ENCODE data around the gene AQP12B.

The AQP12B gene

GRCh38 chr2:240705204-240705791 lies 22.6 kb upstream of the AQP12B start:
- Histone ChIP-seq H3K79me2 (ENCODE audit: insufficient read depth, low read depth) (no peaks in the 10 kb centered on the region), H3K4me2 (no peak overlapping the region), H4K20me1 (ENCODE audit: insufficient read depth) (no peaks in the 10 kb centered on the region), H3K27me3 (ENCODE audit: insufficient read depth, low read depth) (peaks cover 38% of the 10 kb centered on the region), H2AFZ (ENCODE audit: low read depth) (no peak overlapping the region), H3K27ac (no peak overlapping the region), H3K9ac (no peak overlapping the region), H3K4me3 (IDR thresholded peaks at IDR 0.05; ENCODE audit: insufficient read depth, low read depth, low read length) (no peak overlapping the region), H3K36me3 (ENCODE audit: insufficient read depth) (no peaks in the 10 kb centered on the region), H3K4me1 (ENCODE audit: low read depth, poor library complexity, severe bottlenecking) (no peaks in the 10 kb centered on the region)
- TF ChIP-seq CTCF (conservative IDR thresholded peaks at IDR 0.05; ENCODE audit: low read depth, low read length), result no peak

GRCh38 chr2:240704651-240705050 lies 22.0 kb upstream of the AQP12B start:
- Histone ChIP-seq H3K9ac (no peak overlapping the region), H2AFZ (ENCODE audit: low read depth) (no peak overlapping the region), H3K79me2 (ENCODE audit: insufficient read depth, low read depth) (no peaks in the 10 kb centered on the region), H3K27me3 (ENCODE audit: insufficient read depth, low read depth) (peaks cover 31% of the 10 kb centered on the region), H3K4me1 (ENCODE audit: low read depth, poor library complexity, severe bottlenecking) (no peaks in the 10 kb centered on the region), H3K27ac (no peak overlapping the region), H3K4me2 (no peak overlapping the region), H4K20me1 (ENCODE audit: insufficient read depth) (no peaks in the 10 kb centered on the region), H3K4me3 (IDR thresholded peaks at IDR 0.05; ENCODE audit: insufficient read depth, low read depth, low read length) (no peak overlapping the region), H3K36me3 (ENCODE audit: insufficient read depth) (no peaks in the 10 kb centered on the region)
- no peak for TF ChIP-seq CTCF (conservative IDR thresholded peaks at IDR 0.05; ENCODE audit: low read depth, low read length)

GRCh38 chr2:240703417-240704341 lies 21.0 kb upstream of the AQP12B start:
- H3K9ac ChIP-seq, result no peak overlapping the region
- no peak for TF ChIP-seq CTCF (conservative IDR thresholded peaks at IDR 0.05; ENCODE audit: low read depth, low read length)
- H3K36me3 ChIP-seq (ENCODE audit: insufficient read depth), result no peaks in the 10 kb centered on the region
- H3K4me1 ChIP-seq (ENCODE audit: low read depth, poor library complexity, severe bottlenecking), result no peaks in the 10 kb centered on the region
- no peak overlapping the region for H3K4me2 ChIP-seq
- no peaks in the 10 kb centered on the region for H3K79me2 ChIP-seq (ENCODE audit: insufficient read depth, low read depth)
- no peak overlapping the region for H2AFZ ChIP-seq (ENCODE audit: low read depth)
- no peak overlapping the region for H3K4me3 ChIP-seq (IDR thresholded peaks at IDR 0.05; ENCODE audit: insufficient read depth, low read depth, low read length)
- H3K27me3 ChIP-seq (ENCODE audit: insufficient read depth, low read depth), result peaks cover 25% of the 10 kb centered on the region
- no peak overlapping the region for H3K27ac ChIP-seq
- H4K20me1 ChIP-seq (ENCODE audit: insufficient read depth), result no peaks in the 10 kb centered on the region

- Histone ChIP-seq H3K79me2 (ENCODE audit: insufficient read depth, low read depth) (no peaks in the 10 kb centered on the region), H3K4me2 (no peak overlapping the region), H3K27ac (no peak overlapping the region), H3K27me3 (ENCODE audit: insufficient read depth, low read depth) (peaks cover 23% of the 10 kb centered on the region), H3K4me3 (IDR thresholded peaks at IDR 0.05; ENCODE audit: insufficient read depth, low read depth, low read length) (no peak overlapping the region), H4K20me1 (ENCODE audit: insufficient read depth) (no peaks in the 10 kb centered on the region), H3K9ac (no peak overlapping the region), H3K36me3 (ENCODE audit: insufficient read depth) (no peaks in the 10 kb centered on the region), H3K4me1 (ENCODE audit: low read depth, poor library complexity, severe bottlenecking) (no peaks in the 10 kb centered on the region), H2AFZ (ENCODE audit: low read depth) (no peak overlapping the region)
- no peak for TF ChIP-seq CTCF (conservative IDR thresholded peaks at IDR 0.05; ENCODE audit: low read depth, low read length)
Measured at GRCh38 chr2:240702640-240703011, 19.9 kb upstream of the AQP12B start.

Measured in KMS-11 (cell line).